ENCODE results near the gene BUB1. TPM values are rescaled to one million over a fixed set of nuclear protein-coding genes. Genes with fewer than 3 reads are reported as not detected.

BUB1 gene
- total and polyA plus RNA-seq, 2 of the 8 experiments (the other 6 are each of a cell fraction or from before 2014, with no cell fraction given), result 48.4 to 113 TPM

DNA sequence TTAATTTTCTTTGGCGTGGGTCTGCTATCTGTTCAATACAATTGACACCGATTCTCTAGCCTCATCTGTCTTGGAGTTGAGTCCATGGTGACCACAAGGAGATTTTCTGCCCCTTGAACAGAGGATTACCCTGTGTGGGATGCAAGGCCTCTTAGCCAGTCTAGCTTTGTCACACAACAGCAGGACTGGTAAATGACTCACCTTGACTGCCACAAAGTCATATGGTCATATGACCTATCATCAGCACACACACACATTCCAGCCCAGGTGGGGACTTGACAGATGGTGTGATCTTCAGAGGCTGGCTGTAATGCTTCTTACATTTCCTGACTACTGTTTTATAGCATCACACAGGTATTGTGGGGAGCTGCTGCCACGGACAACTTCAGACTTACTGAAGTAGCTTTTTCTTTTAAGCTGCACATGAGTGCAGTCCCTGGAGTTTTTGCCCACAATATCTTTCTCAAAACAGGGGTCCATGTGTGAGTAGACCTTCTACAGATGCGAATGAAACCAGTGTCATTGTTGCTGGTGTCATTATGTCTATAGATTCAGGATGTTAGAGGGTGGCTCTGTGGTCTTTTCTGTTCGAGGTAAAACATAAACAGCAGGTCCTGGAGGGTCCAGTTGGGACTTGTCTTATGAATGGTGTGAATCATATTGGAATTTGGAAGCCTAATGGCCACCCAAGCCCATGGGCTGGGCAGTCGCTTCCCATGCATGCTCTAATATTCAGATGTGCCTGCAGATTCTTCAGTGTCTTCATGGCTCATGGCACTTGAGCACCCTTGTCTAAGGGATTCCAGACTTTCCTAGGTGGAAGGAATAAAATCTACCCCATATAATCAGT lies 35.9 kb upstream of the BUB1 start:
- H2AK5ac ChIP-seq (ENCODE audit: low read depth, low read length), result no peak overlapping the region
- no peak for FAIRE-seq

More for the DNA sequence above, 35.9 kb upstream of the BUB1 start:
- Histone ChIP-seq H3K4me1 (replicated peaks in 1 of 4; ENCODE audit: control insufficient read depth in 3 of 4, insufficient read depth in 4 of 4, low read length in 3 of 4) (no peaks in the 10 kb centered on the region), H2BK20ac (ENCODE audit: low read length) (no peak overlapping the region), H3K27me3 (replicated peaks in 1 of 4; ENCODE audit: control insufficient read depth in 3 of 4, extremely low read depth in 1 of 4, insufficient read depth in 3 of 4, low read length in 3 of 4) (no peaks in the 10 kb centered on the region), H4K5ac (ENCODE audit: insufficient read length, low read depth, low read length) (no peak overlapping the region), H2BK5ac (ENCODE audit: low read depth, low read length) (no peak overlapping the region), H3K9me3 (ENCODE audit: insufficient read depth in 2 of 2, low read depth in 1 of 2, low read length in 1 of 2) (no peaks in the 10 kb centered on the region), H2BK120ac (replicated peaks; ENCODE audit: low read depth, low read length) (no peak overlapping the region), H2BK15ac (ENCODE audit: low read length) (no peak overlapping the region), H4K91ac (replicated peaks; ENCODE audit: insufficient read length, low read length) (no peak overlapping the region), H2AFZ (ENCODE audit: low read length) (no peak overlapping the region), H3K27ac (ENCODE audit: low read depth, low read length) (no peak overlapping the region), H3K79me1 (ENCODE audit: low read depth, low read length) (no peaks in the 10 kb centered on the region), H3K14ac (ENCODE audit: insufficient read length) (no peak overlapping the region), H3K18ac (ENCODE audit: extremely low read depth, low read length) (no peak overlapping the region), H3K4ac (replicated peaks; ENCODE audit: insufficient read length, low read depth, low read length) (no peak overlapping the region), H2BK12ac (ENCODE audit: low read depth, low read length) (no peak overlapping the region), H3K23ac (ENCODE audit: insufficient read length) (no peak overlapping the region), H3K23me2 (ENCODE audit: low read depth, low read length) (no peaks in the 10 kb centered on the region), H4K8ac (ENCODE audit: extremely low read depth, insufficient read depth, low read length) (no peak overlapping the region), H3K56ac (replicated peaks; ENCODE audit: insufficient read length, low read depth, low read length) (no peak overlapping the region), H3K36me3 (ENCODE audit: control insufficient read depth in 2 of 4, insufficient read depth in 4 of 4, low read length in 3 of 4) (no peaks in the 10 kb centered on the region), H4K20me1 (replicated peaks in 1 of 2; ENCODE audit: control insufficient read depth in 1 of 2, insufficient read depth in 2 of 2, low read length in 2 of 2) (no peaks in the 10 kb centered on the region), H3K9ac (replicated peaks in 1 of 4; ENCODE audit: extremely low read depth in 1 of 4, low read depth in 3 of 4, low read length in 3 of 4) (no peak overlapping the region), H3K4me2 (ENCODE audit: insufficient read depth in 1 of 2, low read depth in 2 of 2, low read length in 2 of 2) (no peak overlapping the region), H3K4me3 (ENCODE audit: extremely low read depth in 1 of 4, insufficient read depth in 2 of 4, low read depth in 3 of 4, low read length in 4 of 4) (no peak overlapping the region), H3K79me2 (ENCODE audit: control insufficient read depth in 1 of 2, insufficient read depth in 2 of 2, low read length in 2 of 2) (no peaks in the 10 kb centered on the region)
- TF ChIP-seq MAFK (IDR thresholded peaks at IDR 0.05; ENCODE audit: low read depth, low read length) (no peak), POLR2AphosphoS5 (IDR thresholded peaks at IDR 0.05; ENCODE audit: low read depth, low read length) (no peak), FOSL1 (IDR thresholded peaks at IDR 0.05; ENCODE audit: insufficient read depth, low read depth, low read length) (no peak), SAP30 (IDR thresholded peaks at IDR 0.05; ENCODE audit: insufficient read depth, insufficient replicate concordance, low read length) (no peak), RXRA (IDR thresholded peaks at IDR 0.05; ENCODE audit: insufficient read depth, low read depth, low read length) (no peak), BACH1 (IDR thresholded peaks at IDR 0.05; ENCODE audit: low read length) (no peak), CBX8 (IDR thresholded peaks at IDR 0.05; ENCODE audit: borderline replicate concordance, low read depth, low read length) (no peak), NANOG (IDR thresholded peaks at IDR 0.05; ENCODE audit: insufficient read depth, low read depth, low read length, poor library complexity, severe bottlenecking) (no peak), EZH2 (IDR thresholded peaks at IDR 0.05; ENCODE audit: low read depth, low read length, severe bottlenecking) (no peak), TAF7 (optimal IDR thresholded peaks at IDR 0.05; ENCODE audit: borderline replicate concordance, low read depth, low read length) (no peak)
- ChIA-PET POLR2A (ENCODE audit: partially characterized antibody) (no interaction called here), CTCF (ENCODE audit: partially characterized antibody) (interaction anchor here (1.0 to 1.2 kb wide), 2 partner anchors 12 to 14 kb away, joined by 3 to 4 read pairs; no protein-coding TSS in a partner anchor)
- WGBS, 2 experiments (ENCODE audit: extremely low coverage in 1 of 2, insufficient coverage in 1 of 2, insufficient read length in 1 of 2, insufficient replicate concordance in 2 of 2, low coverage in 1 of 2, low lambda C conversion rate in 2 of 2, missing lambda C conversion rate in 1 of 2), result 87% methylated on average over 6 of the region's 6 CpGs; no CpG with 5 or more reads in 1 of the 2 experiments
- DNase-seq (ENCODE audit: low read depth in 1 of 2, low spot score in 2 of 2), result no peak
